ENCODE data around the gene NANOS3. TPM values are rescaled to one million over a fixed set of nuclear protein-coding genes. Genes with fewer than 3 reads are reported as not detected.

The NANOS3 gene
- total and polyA plus RNA-seq, 9 of the 15 experiments (the other 6 are each of a cell fraction or from before 2014, with no cell fraction given), result not detected

- TF ChIP-seq ELK1 (CRISPR knock-in tag; IDR thresholded peaks at IDR 0.05), result no peak
- TF ChIP-seq ZFPM2 (CRISPR knock-in tag; IDR thresholded peaks at IDR 0.05), result no peak
- TF ChIP-seq CREBBP (IDR thresholded peaks at IDR 0.05; ENCODE audit: low read depth, low read length), result no peak
- TF ChIP-seq CBX1 (IDR thresholded peaks at IDR 0.05; ENCODE audit: low read depth), result no peak
- no peak for TF ChIP-seq GATA2 (CRISPR knock-in tag; IDR thresholded peaks at IDR 0.05)
- no peak for TF ChIP-seq HDAC3 (IDR thresholded peaks at IDR 0.05; ENCODE audit: borderline replicate concordance, partially characterized antibody)
- no peak for TF ChIP-seq KDM1A (IDR thresholded peaks at IDR 0.05)
- TF ChIP-seq SAP30 (IDR thresholded peaks at IDR 0.05; ENCODE audit: borderline replicate concordance, insufficient read depth, low read depth, low read length, poor library complexity, severe bottlenecking), result no peak
- TF ChIP-seq MTA3 (IDR thresholded peaks at IDR 0.05; ENCODE audit: borderline replicate concordance), result peak; percentile 72; the same call in 1 of the 2 replicates
- TF ChIP-seq LARP7 (IDR thresholded peaks at IDR 0.05), result no peak
- TF ChIP-seq FOXJ2 (tag; IDR thresholded peaks at IDR 0.05), result no peak
- no peak for TF ChIP-seq ZNF76 (CRISPR knock-in tag; IDR thresholded peaks at IDR 0.05; ENCODE audit: borderline replicate concordance)
- no peak for TF ChIP-seq PPARD (CRISPR knock-in tag; IDR thresholded peaks at IDR 0.05)
- TF ChIP-seq, protein P1, sequence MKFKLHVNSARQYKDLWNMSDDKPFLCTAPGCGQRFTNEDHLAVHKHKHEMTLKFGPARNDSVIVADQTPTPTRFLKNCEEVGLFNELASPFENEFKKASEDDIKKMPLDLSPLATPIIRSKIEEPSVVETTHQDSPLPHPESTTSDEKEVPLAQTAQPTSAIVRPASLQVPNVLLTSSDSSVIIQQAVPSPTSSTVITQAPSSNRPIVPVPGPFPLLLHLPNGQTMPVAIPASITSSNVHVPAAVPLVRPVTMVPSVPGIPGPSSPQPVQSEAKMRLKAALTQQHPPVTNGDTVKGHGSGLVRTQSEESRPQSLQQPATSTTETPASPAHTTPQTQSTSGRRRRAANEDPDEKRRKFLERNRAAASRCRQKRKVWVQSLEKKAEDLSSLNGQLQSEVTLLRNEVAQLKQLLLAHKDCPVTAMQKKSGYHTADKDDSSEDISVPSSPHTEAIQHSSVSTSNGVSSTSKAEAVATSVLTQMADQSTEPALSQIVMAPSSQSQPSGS (CRISPR knock-in tag; IDR thresholded peaks at IDR 0.05), result no peak
- TF ChIP-seq MXI1 (IDR thresholded peaks at IDR 0.05; ENCODE audit: low read depth, low read length), result no peak
- TF ChIP-seq SMARCB1 (IDR thresholded peaks at IDR 0.05; ENCODE audit: insufficient read length, low read depth), result no peak
- TF ChIP-seq NR2F6 (CRISPR knock-in tag; IDR thresholded peaks at IDR 0.05), result no peak
These were observed 28.9 kb downstream of the NANOS3 start, which contains the start of the genes BRME1 and CC2D1A (continued) for GRCh38 chr19:13905634-13906520.
